Middle frontal gyrus (tissue), 1 donor: Measurements from ENCODE around the gene DIRAS2.

Experiments used
- DNase-seq: peaks from one replicate; pipeline ENCODE4 v3.0.0-alpha.2; 2015; ENCODE audit warnings: low spot score; ENCODE audit errors: extremely low spot score

DIRAS2 gene

DNA sequence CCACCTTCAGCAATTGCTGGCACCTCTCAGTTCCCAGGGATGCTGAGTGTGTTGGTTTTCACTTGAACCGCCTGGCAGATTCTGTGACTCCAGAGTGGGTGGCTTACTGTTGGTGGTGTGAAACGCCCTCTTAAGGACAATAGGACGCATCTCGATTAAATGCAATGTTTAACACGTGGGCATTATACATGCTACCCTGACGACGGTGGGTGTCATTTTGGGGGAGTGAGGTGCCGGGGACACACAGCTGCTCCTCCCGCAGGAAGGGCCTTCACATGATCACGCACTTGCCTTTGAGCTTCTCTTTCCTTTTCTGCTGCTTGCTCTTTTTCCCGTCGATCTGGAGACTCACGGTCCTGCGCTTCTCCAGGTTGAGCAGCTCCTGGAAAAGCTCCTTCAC, 29.7 kb downstream of the DIRAS2 start:
- no peak for DNase-seq

DNA sequence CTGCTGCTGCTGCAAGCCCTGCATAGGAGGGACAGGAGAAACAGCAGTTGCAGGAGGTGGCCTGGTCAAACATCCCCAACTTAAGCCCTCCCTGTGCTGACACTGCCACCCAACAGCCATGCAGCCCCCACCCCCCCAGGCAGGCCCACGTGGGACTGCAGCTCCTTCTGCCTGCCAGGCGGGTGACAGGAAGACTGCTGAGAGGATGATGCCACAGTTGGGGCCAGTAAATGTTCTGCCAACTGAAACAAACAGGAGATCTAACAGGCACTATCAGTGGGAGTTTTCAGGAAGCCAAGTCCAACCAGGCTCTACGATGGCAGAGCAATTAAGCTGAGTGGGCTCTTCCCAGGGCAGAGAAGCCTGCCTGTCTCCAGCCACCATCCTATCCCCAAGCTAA, 31.1 kb downstream of the DIRAS2 start:
- no peak for DNase-seq

DNA sequence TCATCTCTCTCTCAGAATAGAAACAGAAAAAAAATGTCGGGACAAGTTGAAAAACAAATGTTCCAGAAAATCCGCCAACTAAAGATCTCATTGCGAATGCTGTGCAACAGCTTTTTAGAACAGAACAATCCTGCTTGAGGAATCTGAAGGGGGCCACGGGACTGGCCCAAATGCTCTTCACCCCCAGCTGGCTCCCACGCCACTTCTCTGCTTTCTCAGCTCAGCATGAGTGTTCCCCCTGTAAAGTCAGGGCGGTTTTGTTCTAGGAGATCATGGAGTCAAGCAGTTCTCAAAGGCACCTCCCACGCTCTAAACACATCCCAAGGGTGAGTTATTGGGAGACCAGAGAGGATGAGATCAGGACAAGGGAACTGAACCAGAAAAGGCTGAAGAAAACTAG, 31.5 kb downstream of the DIRAS2 start:
- no peak for DNase-seq

DNA sequence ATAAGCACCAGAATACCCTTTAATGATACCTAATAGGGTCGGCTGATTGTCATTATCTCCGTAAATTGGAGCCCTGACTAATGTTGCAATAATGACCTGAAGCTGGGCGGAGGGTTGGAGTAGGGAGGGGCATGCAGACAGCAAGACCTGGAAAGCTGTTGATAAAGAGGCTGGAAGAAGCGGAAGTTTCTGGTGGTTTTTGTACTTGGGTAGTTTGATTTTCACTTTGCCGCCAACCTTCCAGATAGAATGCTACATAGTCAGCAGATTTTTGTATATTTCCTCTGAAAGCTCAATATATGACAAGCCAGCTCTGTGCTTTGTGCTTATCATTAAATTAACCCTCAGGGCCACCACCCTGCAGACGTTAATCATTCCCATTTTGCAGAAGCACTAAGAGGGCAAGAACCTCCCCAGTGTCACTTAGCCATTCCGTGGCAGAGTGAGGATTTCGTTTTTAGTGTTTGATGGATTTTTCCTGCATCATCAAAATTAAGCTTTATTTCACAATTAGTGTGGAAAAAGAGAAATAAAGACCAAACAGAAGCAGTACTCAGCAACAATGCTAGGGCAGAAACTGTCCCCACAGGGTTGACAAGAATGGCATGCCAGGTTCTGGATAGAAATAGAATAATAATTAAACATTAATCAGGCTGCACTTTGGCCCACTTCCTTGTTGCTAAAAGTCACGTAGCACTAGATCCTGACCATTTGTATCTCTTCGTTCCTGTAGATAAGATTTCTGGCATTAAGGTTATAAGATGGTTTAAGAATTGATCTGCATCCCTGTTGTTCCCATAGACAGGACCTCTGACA, 34.7 kb downstream of the DIRAS2 start:
- no peak for DNase-seq

DNA sequence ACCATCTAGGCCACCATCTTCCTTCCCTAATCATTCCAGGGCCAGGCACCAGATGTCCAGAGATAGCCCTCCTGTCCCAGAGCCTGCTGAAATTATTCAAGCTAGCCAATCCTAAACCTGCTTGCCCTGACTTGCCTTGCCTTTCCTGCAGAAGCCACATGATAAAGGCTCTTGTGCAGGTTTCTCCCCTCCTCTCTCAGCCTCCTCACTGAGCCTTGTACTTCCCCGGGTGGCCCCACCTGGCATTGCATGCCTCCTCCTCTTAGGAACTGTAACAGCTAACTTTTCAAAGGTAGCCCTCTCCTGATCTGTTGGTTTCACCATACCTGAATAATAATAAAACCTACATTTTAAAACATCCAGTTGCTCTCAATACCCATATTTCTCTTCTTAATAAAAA, 42.6 kb downstream of the DIRAS2 start:
- DNase-seq, result no peak

DNA sequence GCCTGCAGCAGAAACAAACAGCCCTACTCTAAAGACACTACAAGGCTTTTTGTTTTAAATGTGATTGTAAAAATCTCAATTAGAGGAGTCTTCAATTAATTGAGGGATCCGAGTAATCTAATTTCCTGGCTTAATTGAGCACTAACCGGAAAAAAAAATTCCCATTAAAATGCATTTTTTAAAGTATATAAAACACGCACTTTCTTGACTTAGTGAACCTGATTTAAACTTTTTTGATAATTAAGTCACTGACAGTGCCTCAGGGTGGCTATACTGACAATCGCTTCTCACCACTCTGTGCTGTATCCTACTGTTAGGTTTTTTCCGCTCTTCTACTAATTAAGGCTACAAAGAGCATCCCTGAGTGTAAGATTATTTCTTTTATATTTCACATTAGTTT, 44.4 kb downstream of the DIRAS2 start:
- DNase-seq, result no peak

DNA sequence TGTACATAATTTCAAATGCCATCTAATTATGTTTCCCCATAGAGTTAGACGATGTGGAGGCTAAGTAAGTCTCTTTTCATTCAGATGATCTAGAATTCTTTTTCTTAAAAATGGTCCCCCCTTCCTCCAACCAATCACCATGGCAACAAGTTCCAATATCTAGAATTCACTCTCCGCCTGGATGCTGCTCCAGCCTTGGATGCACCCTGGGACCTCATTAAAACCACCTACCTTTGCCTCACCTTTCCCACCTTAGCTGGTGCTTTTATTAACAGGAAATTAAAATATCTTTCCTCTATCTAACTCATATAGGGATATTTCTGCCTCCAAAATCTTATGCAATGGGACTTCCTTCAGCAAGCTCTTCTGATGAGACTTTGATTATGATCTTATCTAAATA, 49.0 kb downstream of the DIRAS2 start:
- no peak for DNase-seq

DNA sequence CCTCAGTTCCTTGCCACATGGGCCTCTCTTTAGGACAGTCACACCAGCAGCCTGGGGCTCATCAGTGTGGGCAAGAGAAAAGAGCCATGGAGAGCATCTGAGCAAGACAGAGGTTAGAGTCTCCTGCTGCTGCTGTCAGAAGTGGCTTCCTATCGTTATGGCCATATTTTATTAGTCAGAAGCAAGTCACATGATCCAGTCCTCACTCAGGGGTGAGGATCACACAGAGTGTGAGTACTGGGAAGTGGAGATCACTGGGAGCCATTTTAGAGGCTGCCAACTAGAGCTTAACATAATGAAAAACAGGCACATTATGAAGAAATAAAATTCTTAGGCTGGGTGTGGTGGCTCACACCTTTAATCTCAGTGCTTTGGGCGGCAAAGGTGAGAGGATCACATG, 62.0 kb downstream of the DIRAS2 start:
- no peak for DNase-seq

DNA sequence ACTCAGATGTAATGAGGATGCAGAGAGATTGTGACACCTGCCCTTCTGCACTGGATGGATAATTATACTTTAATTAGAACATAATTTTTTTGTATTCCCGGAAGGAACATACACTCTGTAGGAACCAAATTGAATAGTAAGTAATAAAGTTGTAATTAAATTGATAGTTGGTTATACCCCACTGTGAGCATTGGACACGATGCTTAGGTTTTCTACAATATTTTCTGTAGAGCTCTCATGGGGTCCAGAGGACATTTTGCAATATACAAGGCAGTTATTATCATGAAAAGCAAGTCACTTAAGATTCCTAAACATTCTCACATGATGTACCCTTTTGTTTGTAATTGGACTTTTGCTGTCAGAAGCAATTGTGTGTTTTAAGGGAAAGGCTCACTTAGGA, 63.4 kb downstream of the DIRAS2 start:
- DNase-seq, result no peak

DNA sequence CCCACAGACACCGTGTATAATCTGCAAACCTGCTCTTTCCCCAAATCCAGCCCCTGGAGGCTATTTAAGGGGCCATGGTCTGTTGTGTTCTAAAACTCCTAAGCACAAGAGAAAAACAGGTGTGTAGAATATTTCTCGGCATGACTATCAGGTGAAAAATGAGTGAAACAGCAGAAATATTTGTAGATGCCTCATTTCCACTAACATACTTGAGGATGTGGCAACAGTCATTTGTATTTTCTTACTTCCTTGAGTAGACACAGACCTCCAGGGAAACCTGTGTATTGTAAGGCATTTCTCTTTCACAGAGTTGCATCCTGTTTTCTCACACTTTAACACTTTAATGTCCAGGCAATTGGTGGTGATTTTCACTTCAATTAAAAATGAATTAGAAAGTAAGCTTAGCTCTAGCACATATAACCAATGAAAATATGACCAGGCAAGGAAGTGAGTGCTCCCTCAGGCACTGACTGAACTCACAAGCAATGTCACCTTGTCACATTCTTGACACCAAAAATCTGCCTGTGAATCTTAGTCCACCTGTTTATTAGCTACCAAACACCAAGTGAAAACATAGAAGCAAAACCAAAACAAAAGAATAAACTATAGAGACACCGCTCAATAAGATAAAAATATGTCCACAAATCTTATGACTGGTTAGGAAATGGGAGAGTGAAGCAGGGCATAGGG, 64.4 kb downstream of the DIRAS2 start:
- no peak for DNase-seq

DNA sequence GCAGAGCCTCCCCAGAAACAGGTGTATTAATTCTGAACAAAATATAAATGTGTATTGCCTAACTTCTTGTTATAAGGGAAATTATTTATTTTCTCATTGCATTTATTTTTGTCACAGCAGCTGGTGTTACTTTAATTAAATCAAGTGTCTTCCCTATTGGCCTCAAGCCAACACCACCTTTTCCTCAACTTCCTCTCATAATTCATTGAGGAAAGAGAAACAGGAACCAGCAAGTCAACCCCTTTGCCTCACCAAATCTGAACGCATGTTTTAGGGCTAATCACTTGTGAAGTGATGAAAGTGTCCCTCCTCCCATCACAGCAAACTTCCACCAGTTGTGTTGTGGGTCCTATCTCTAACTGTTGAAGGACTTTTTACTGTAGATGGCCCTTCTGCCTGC, 73.1 kb downstream of the DIRAS2 start:
- no peak for DNase-seq

DNA sequence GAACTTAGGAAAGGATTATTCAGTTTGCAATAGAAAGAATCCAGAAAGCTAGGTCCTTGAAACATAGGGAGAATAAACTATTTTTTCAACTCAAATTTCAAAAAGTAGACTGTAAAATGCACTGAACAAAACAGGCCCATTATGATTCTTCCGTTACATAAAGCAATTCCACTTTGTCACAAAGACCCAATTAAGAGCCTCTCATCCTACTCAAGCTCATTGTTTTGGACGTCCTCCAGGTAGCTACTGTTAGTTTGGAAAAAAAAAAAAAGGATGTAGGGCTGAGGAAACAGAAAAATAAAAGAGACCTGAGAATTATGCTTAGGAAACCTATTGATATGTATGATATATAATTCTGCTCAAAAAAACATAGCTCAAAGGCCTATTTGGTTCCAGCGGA, 74.0 kb downstream of the DIRAS2 start:
- no peak for DNase-seq

DNA sequence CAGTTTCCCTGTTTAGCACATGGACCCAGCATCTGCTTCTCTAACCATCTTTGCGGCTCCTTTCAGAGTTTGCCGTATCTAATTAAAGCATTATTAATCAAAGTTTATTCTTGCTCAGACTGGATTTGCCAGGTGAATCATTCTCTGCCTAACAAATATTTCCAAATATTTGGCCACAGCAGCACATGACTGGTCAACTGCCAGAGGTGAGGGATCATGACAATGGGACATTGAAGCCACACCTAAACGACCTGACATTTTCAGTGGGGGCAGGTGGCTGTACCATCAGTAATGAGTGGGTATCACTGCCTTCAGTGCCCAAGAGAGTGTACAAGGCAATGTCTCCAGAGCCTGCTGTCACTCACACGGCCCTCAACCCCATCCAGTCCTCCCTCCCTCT, 80.4 kb downstream of the DIRAS2 start:
- DNase-seq, result no peak
